Loucy (cell line): Measurements from ENCODE around the gene DAP.

ENCODE experiments used
- H2AFZ ChIP-seq: fragments of 200-600 bp; sonication (generic); 2 replicates; pipeline ENCODE4 v1.6.0; 2016; ENCODE audit warnings: antibody characterized with exemption, mild to moderate bottlenecking, low read length, moderate library complexity
- H3F3A ChIP-seq: fragments of 200-600 bp; 2 replicates; pipeline ENCODE4 v1.6.0; 2016; ENCODE audit warnings: antibody characterized with exemption, low read depth, mild to moderate bottlenecking
- H3K27me3 ChIP-seq: fragments of 200-600 bp; sonication (generic); 2 replicates; pipeline ENCODE4 v1.6.1; 2014; ENCODE audit warnings: low read length, mild to moderate bottlenecking; ENCODE audit not compliant: insufficient read depth, poor library complexity, severe bottlenecking
- H3K36me3 ChIP-seq: fragments of 200-600 bp; sonication (generic); 2 replicates; pipeline ENCODE4 v1.6.1; 2016; ENCODE audit warnings: low read length; ENCODE audit not compliant: insufficient read depth
- H3K4me1 ChIP-seq: fragments of 200-600 bp; sonication (generic); 2 replicates; pipeline ENCODE4 v1.5.1; 2014; ENCODE audit warnings: low read length, mild to moderate bottlenecking; ENCODE audit not compliant: insufficient read depth, poor library complexity, severe bottlenecking
- H3K4me2 ChIP-seq: fragments of 200-600 bp; sonication (generic); 2 replicates; pipeline ENCODE4 v1.6.0; 2014; ENCODE audit warnings: antibody characterized with exemption, low read length, low read depth, mild to moderate bottlenecking; ENCODE audit not compliant: poor library complexity, severe bottlenecking
- H3K4me3 ChIP-seq: fragments of 200-600 bp; sonication (generic); 2 replicates; pipeline ENCODE4 v1.5.1; 2014; ENCODE audit warnings: low read length, mild to moderate bottlenecking, mixed read lengths; ENCODE audit not compliant: poor library complexity, severe bottlenecking
- H3K79me2 ChIP-seq: fragments of 200-600 bp; sonication (generic); 2 replicates; pipeline ENCODE4 v1.6.1; 2014; ENCODE audit warnings: low read length; ENCODE audit not compliant: insufficient read depth
- H3K9ac ChIP-seq: fragments of 200-600 bp; sonication (generic); 2 replicates; pipeline ENCODE4 v1.6.0; 2014; ENCODE audit warnings: mild to moderate bottlenecking, low read depth, low read length, moderate library complexity; ENCODE audit not compliant: poor library complexity, severe bottlenecking
- H3K9me2 ChIP-seq: fragments of 200-600 bp; sonication (generic); replicated peaks from 2 replicates; pipeline ENCODE4 v1.6.1; 2016; ENCODE audit warnings: low read depth, low read length, mixed read lengths
- H3K9me3 ChIP-seq: fragments of 200-600 bp; sonication (generic); 2 replicates; pipeline ENCODE4 v1.6.1; 2014; ENCODE audit warnings: mild to moderate bottlenecking, antibody characterized with exemption, low read length, low read depth; ENCODE audit not compliant: insufficient read depth
- H4K20me1 ChIP-seq: fragments of 200-600 bp; sonication (generic); 2 replicates; pipeline ENCODE4 v1.6.0; 2014; ENCODE audit warnings: antibody characterized with exemption, low read length, mild to moderate bottlenecking; ENCODE audit not compliant: insufficient read depth, poor library complexity, severe bottlenecking
- CTCF ChIP-seq: fragments of 200-600 bp; sonication (generic); conservative IDR thresholded peaks from 2 replicates; pipeline ENCODE4 v1.5.1; 2014; ENCODE audit warnings: mild to moderate bottlenecking, antibody characterized with exemption, low read length
- EZH2phosphoT487 ChIP-seq: fragments of 200-600 bp; IDR thresholded peaks from 2 replicates; pipeline ENCODE4 v1.6.1; 2018; ENCODE audit warnings: antibody characterized with exemption, mild to moderate bottlenecking, moderate library complexity, borderline replicate concordance

The DAP gene

GRCh38 chr5:10736808-10737207 lies 24.2 kb downstream of the DAP start:
- peaks cover 5% of the 10 kb centered on the region; the same call in 1 of the 2 replicates for H3K9me3 ChIP-seq
- no peak overlapping the region for H3K4me3 ChIP-seq
- H3K9ac ChIP-seq: no peak overlapping the region
- H2AFZ ChIP-seq: no peak overlapping the region
- no peak overlapping the region for H3K4me2 ChIP-seq
- no peaks in the 10 kb centered on the region for H3K27me3 ChIP-seq
- peaks cover 26% of the 10 kb centered on the region; the same call in 1 of the 2 replicates for H3K79me2 ChIP-seq
- no peaks in the 10 kb centered on the region for H3F3A ChIP-seq
- no peak for TF ChIP-seq EZH2phosphoT487
- TF ChIP-seq CTCF: no peak
- no peaks in the 10 kb centered on the region for H3K9me2 ChIP-seq
- peaks cover 14% of the 10 kb centered on the region for H4K20me1 ChIP-seq
- peaks cover 22% of the 10 kb centered on the region for H3K4me1 ChIP-seq
- H3K36me3 ChIP-seq: peaks cover 41% of the 10 kb centered on the region

GRCh38 chr5:10736354-10736753 lies 24.7 kb downstream of the DAP start:
- H3K4me1 ChIP-seq: peaks cover 22% of the 10 kb centered on the region
- H3K9ac ChIP-seq: no peak overlapping the region
- no peaks in the 10 kb centered on the region for H3F3A ChIP-seq
- peaks cover 14% of the 10 kb centered on the region for H4K20me1 ChIP-seq
- no peak overlapping the region for H2AFZ ChIP-seq
- peaks cover 5% of the 10 kb centered on the region; the same call in 1 of the 2 replicates for H3K9me3 ChIP-seq
- peaks cover 25% of the 10 kb centered on the region; the same call in 1 of the 2 replicates for H3K79me2 ChIP-seq
- H3K36me3 ChIP-seq: peaks cover 41% of the 10 kb centered on the region
- H3K27me3 ChIP-seq: no peaks in the 10 kb centered on the region
- no peak overlapping the region for H3K4me3 ChIP-seq
- TF ChIP-seq CTCF: no peak
- no peak for TF ChIP-seq EZH2phosphoT487
- no peak overlapping the region for H3K4me2 ChIP-seq
- no peaks in the 10 kb centered on the region for H3K9me2 ChIP-seq

GRCh38 chr5:10735569-10736276 lies 25.3 kb downstream of the DAP start:
- Histone ChIP-seq H4K20me1 (peaks cover 14% of the 10 kb centered on the region), H3K27me3 (no peaks in the 10 kb centered on the region), H3K9ac (no peak overlapping the region), H3K36me3 (peaks cover 37% of the 10 kb centered on the region), H3K4me3 (no peak overlapping the region), H3K4me1 (peaks cover 22% of the 10 kb centered on the region), H3K9me2 (no peaks in the 10 kb centered on the region), H2AFZ (no peak overlapping the region), H3K9me3 (peaks cover 5% of the 10 kb centered on the region; the same call in 1 of the 2 replicates), H3K79me2 (peaks cover 19% of the 10 kb centered on the region; the same call in 1 of the 2 replicates), H3K4me2 (no peak overlapping the region), H3F3A (no peaks in the 10 kb centered on the region)
- TF ChIP-seq EZH2phosphoT487: no peak
- no peak for TF ChIP-seq CTCF
